Right lobe of liver (tissue), 6 donors: ENCODE data around the gene DOCK6. TPM values are rescaled to one million over a fixed set of nuclear protein-coding genes. Genes with fewer than 3 reads are reported as not detected.

ENCODE experiments used
- ATAC-seq, 4 donors: fragments of 200-7000 bp; cut with Tn5 transposase; one replicate each; pipeline ENCODE4 v1.9.1; 2020; ENCODE audit warnings: mild to moderate bottlenecking in 4 of 4, moderate library complexity in 4 of 4
- DNase-seq, 3 donors: peaks; one replicate each; pipeline ENCODE4 v3.0.0-alpha.2; 2020
- H3K27ac ChIP-seq, 3 donors: fragments of 200-600 bp; one replicate each; pipeline ENCODE4 v1.8.0; 2022
- H3K27me3 ChIP-seq, 2 donors: fragments of 200-600 bp; one replicate each; pipeline ENCODE4 v1.8.0; 2022
- H3K36me3 ChIP-seq, 4 donors: fragments of 200-600 bp; sonication (generic) in 1 of 4; one replicate each; pipeline versions ENCODE4 v1.5.1 to v1.8.0; 2017 to 2022; ENCODE audit warnings: control low read depth in 1 of 4
- H3K4me1 ChIP-seq, 4 donors: fragments of 200-600 bp; sonication (generic) in 1 of 4; one replicate each; pipeline versions ENCODE4 v1.5.1 to v1.8.0; 2017 to 2022; ENCODE audit warnings: control low read depth in 1 of 4
- H3K4me3 ChIP-seq, 3 donors: fragments of 200-600 bp; one replicate each; pipeline ENCODE4 v1.8.0; 2022
- H3K9me3 ChIP-seq, 4 donors: fragments of 200-600 bp; sonication (generic) in 1 of 4; one replicate each; pipeline versions ENCODE4 v1.5.1 to v1.8.0; 2017 to 2022; ENCODE audit warnings: control low read depth in 1 of 4
- POLR2A ChIP-seq: fragments of 450-650 bp; IDR thresholded peaks from one replicate; pipeline ENCODE4 v1.6.1; 2017; ENCODE audit warnings: antibody characterized with exemption, mild to moderate bottlenecking
- WGBS: methylation state at CpG from one replicate; pipeline ENCODE4 v1.1.6; 2018; ENCODE audit warnings: low coverage, low lambda C conversion rate; ENCODE audit not compliant: insufficient coverage; ENCODE audit errors: missing lambda C conversion rate; 5-methylcytosine and 5-hydroxymethylcytosine counted together
- intact Hi-C, 2 donors: fragments of 100-400 bp; cut with DNase I; formaldehyde crosslinking; loops; one replicate each; pipeline versions ENCODE4 v1.11.2 to v1.14.1; 2022
- total RNA-seq, 6 experiments: library from RNA; depleted of rRNA in 2 of 6; stranded (reverse); fragments of >200 nt in 2 of 6; fragmentation: NEBNext Ultra II Directional in 3 of 6; extraction: Animal tissue kit (Norgen Biotek cat#: 25700) in 3 of 6; gene quantifications; one replicate each; pipeline versions ENCODE4 v1.1.0 to v1.2.4, GENCODE V29; 2016 to 2023
- TF ChIP-seq, protein P1 (sequence below), 4 donors: fragments of 200-600 bp in 3 of 4; fragments of 450-650 bp in 1 of 4; IDR thresholded peaks; one replicate each; pipeline versions ENCODE4 v1.5.1 to v1.8.0; 2016 to 2022; ENCODE audit warnings: antibody characterized with exemption in 4 of 4, mild to moderate bottlenecking in 2 of 4
- donor health status: DM: no; HTN: yes; CAD: no.
- donor health status: DM: no; HTN: no; CAD: no.
- donor health status: DM: no; HTN: no; CAD: no.
- donor health status: DM: no; HTN: yes; CAD: no.
- donor health status: DM: no; HTN: yes; CAD: no.

Gene DOCK6
- total RNA-seq, 6 experiments from 2014 or later, result 19.9 to 45.9 (median 30.4) TPM

DNA sequence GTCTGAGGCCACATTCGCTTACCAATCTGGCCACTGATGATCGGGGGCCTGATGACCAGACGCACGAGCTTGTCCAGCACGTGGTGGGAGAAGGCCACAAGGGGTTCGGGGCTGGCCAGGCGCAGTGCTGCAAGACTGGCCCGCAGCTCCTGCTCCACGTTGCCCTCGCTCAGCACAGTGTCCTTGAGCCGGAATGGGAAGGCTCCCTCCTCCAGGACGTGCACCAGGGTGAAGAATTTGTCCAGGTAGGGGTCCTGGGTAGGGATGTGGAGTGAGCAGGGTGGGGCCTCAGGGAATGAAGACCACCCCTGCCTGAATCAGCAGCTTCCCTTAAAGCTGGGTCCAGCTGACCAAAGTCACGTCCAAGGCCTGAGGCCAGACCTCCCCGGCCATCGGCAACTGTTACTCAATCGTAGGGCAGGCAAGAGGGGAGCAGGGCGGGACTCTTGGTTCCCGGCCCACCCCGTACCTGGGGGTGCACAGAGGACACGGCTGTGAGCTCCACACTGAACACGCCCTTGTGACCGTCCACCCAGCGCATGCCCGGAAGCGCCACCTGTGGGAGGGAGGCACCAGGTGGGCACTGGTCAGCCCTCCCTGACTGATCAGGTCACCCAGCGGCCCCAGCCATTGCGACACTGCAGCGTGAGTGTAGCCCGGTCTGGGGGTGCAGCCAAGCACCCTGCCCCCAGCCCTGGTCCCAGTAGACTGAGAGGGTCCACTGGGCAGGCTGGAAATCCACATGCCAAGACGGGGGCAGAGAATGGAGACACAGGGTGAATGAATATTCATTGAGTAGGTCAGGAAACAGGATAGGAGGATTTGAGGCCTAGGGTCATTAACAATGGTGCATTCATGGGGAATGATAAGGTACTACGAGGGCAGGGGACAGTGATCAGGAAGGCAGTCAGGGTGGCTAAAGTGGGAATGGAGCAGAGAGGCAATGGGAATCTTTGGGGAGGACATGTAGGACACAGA is 25.7 kb downstream of the DOCK6 start:
- intact Hi-C loops, result no loop called here
- H3K36me3 ChIP-seq, result peaks cover 0 to 20% (median 0%) of the 10 kb centered on the region in 4 donors
- peak; percentile 91 to 99 (median 98) for DNase-seq
- 22% methylated on average over 13 of the region's 31 CpGs for WGBS
- peak overlapping the region in 2 of 3 donors; percentile 32 to 40 for H3K4me3 ChIP-seq
- no peaks in the 10 kb centered on the region for H3K27me3 ChIP-seq
- ATAC-seq, result peak; percentile 51 to 71 (median 64)
- TF ChIP-seq POLR2A, result peak; percentile 26
- TF ChIP-seq, protein P1, sequence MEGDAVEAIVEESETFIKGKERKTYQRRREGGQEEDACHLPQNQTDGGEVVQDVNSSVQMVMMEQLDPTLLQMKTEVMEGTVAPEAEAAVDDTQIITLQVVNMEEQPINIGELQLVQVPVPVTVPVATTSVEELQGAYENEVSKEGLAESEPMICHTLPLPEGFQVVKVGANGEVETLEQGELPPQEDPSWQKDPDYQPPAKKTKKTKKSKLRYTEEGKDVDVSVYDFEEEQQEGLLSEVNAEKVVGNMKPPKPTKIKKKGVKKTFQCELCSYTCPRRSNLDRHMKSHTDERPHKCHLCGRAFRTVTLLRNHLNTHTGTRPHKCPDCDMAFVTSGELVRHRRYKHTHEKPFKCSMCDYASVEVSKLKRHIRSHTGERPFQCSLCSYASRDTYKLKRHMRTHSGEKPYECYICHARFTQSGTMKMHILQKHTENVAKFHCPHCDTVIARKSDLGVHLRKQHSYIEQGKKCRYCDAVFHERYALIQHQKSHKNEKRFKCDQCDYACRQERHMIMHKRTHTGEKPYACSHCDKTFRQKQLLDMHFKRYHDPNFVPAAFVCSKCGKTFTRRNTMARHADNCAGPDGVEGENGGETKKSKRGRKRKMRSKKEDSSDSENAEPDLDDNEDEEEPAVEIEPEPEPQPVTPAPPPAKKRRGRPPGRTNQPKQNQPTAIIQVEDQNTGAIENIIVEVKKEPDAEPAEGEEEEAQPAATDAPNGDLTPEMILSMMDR (IDR thresholded peaks at IDR 0.05), result peak in 1 of 4 donors; percentile 19
- peak overlapping the region; percentile 61 to 91 (median 68) for H3K27ac ChIP-seq
- no peaks in the 10 kb centered on the region for H3K9me3 ChIP-seq
- H3K4me1 ChIP-seq, result peaks cover 0 to 43% (median 12%) of the 10 kb centered on the region in 4 donors

DNA sequence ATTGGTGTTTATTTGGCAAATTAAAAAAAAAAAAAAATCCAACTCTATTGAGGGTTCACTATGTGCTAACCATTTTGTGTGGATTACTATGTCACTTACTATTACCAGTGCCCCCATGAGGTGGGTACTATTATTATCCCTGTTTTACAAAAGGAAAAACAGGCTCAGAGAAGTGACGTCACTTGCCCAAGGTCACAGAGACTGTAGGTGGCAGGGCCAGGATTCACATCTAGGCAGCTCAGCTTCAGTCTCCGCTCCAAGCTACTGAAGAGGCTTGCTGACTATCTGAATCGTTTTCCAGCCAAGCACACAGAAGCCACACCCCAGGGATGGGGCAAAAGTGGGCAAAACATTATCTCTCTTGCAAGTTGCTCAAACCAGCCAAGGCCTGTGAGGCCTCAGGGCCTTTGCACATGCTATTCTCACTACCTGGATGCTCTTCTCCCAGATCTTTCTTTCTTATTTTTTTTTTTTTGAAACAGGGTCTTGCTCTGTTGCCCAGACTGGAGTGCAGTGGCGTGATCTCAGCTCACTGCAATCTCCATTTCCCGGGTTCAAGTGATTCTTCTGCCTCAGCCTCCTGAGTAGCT is 27.7 kb downstream of the DOCK6 start:
- intact Hi-C loops, result no loop called here
- DNase-seq (no peak), ATAC-seq (peak in 1 of 4 donors; percentile 0)
- no peaks in the 10 kb centered on the region for H3K27me3 ChIP-seq
- H3K27ac ChIP-seq, result peak overlapping the region in 1 of 3 donors; percentile 91
- H3K4me1 ChIP-seq, result peaks cover 0 to 43% (median 12%) of the 10 kb centered on the region in 4 donors
- no peak overlapping the region for H3K4me3 ChIP-seq
- WGBS, result 54% methylated on average over 5 of the region's 5 CpGs
- H3K9me3 ChIP-seq, result no peaks in the 10 kb centered on the region
- TF ChIP-seq POLR2A, result no peak
- TF ChIP-seq, protein P1 (IDR thresholded peaks at IDR 0.05), result no peak
- H3K36me3 ChIP-seq, result peaks cover 0 to 10% (median 0%) of the 10 kb centered on the region in 4 donors

DNA sequence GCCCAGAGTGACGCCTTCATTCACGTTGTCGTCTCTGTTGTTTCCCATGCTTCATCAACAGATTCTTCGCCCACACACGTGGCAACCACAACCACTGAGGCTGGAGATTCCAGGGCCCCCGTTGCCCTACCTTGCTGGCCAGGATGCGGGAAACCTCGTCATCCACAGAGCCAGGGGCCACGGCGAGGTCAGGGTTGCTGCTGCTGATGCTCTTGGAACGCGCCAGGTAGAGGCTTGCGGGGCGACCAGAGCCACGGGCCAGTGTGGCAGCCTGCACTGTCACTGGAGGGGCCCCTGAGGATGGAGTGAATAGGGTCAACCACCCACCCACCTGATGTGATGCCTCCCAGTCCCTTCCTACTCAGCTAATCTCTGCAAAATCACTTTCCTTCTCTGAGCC is 29.3 kb downstream of the DOCK6 start:
- WGBS, result 48% methylated on average over 5 of the region's 15 CpGs
- H3K4me3 ChIP-seq, result no peak overlapping the region

DNA sequence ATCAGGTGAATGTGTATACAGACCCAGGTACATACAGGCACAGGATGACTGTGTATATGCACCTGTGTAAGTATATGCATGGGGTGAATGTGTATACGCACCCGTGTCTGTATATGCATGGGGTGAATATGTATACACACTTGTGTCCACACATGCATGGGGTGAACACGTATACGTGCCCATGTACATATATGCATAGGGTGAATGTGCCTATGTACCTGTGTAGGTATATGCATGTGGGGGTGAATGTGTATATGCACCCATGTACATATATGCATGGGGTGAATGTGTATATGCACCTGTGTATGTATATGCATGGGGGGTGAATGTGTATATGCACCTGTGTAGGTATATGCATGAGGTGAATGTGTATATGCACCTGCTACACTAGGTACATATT is 29.8 kb downstream of the DOCK6 start:
- H3K27ac ChIP-seq, result no peak overlapping the region
- intact Hi-C loops, result no loop called here
- H3K4me3 ChIP-seq, result no peak overlapping the region
- H3K9me3 ChIP-seq, result no peaks in the 10 kb centered on the region
- DNase-seq (no peak), ATAC-seq (no peak)
- H3K4me1 ChIP-seq, result peaks cover 0 to 25% (median 6%) of the 10 kb centered on the region in 4 donors
- 67% methylated on average over 4 of the region's 4 CpGs for WGBS
- peaks cover 0 to 10% (median 0%) of the 10 kb centered on the region in 4 donors for H3K36me3 ChIP-seq
- TF ChIP-seq POLR2A, result no peak
- TF ChIP-seq, protein P1 (IDR thresholded peaks at IDR 0.05), result no peak
- H3K27me3 ChIP-seq, result no peaks in the 10 kb centered on the region

More for the DNA sequence above, 29.3 kb downstream of the DOCK6 start:
- Histone ChIP-seq H3K9me3 (no peaks in the 10 kb centered on the region), H3K36me3 (peaks cover 0 to 10% (median 0%) of the 10 kb centered on the region in 4 donors), H3K27ac (no peak overlapping the region), H3K4me1 (peaks cover 0 to 30% (median 6%) of the 10 kb centered on the region in 4 donors), H3K27me3 (no peaks in the 10 kb centered on the region)
- DNase-seq, result no peak
- no peak for ATAC-seq
- TF ChIP-seq POLR2A, result no peak
- TF ChIP-seq, protein P1 (IDR thresholded peaks at IDR 0.05), result no peak
- intact Hi-C loops, result no loop called here
